Calu3 (cell line): ENCODE results near the gene USP38. TPM values are rescaled to one million over a fixed set of nuclear protein-coding genes. Genes with fewer than 3 reads are reported as not detected.
"Not testable (repeated sequence)": the region's sequence is repeated elsewhere in the genome, so short reads cannot be mapped to it uniquely, and the experiment has no call there.

Experiments
- BruUV-seq: library from RNA; stranded (reverse); fragments of 400-500 nt; replicated peaks from 2 replicates; lab custom pipeline; 2021; lab: Mats Ljungman, UMichigan
- CTCF ChIA-PET: fragments of 300-600 bp; sonication (Branson Sonifier 250); formaldehyde crosslinking; loops from one replicate; lab custom pipeline; 2022; ENCODE audit warnings: antibody characterized with exemption; lab: Charles Lee
- DNase-seq: peaks from one replicate; pipeline ENCODE4 v3.0.0; 2022
- H3K27ac Mint-ChIP-seq: one replicate; pipeline ENCODE4 v1.8.0; 2022; ENCODE audit warnings: mixed read lengths; ENCODE audit not compliant: unreplicated experiment
- H3K27me3 Mint-ChIP-seq: one replicate; pipeline ENCODE4 v1.8.0; 2022; ENCODE audit warnings: mixed read lengths; ENCODE audit not compliant: unreplicated experiment
- H3K36me3 Mint-ChIP-seq: one replicate; pipeline ENCODE4 v1.8.0; 2022; ENCODE audit warnings: mild to moderate bottlenecking, moderate library complexity, mixed read lengths; ENCODE audit not compliant: insufficient read depth, unreplicated experiment
- H3K4me1 Mint-ChIP-seq: one replicate; pipeline ENCODE4 v1.8.0; 2022; ENCODE audit warnings: mild to moderate bottlenecking, low read depth, mixed read lengths; ENCODE audit not compliant: unreplicated experiment
- H3K4me3 Mint-ChIP-seq: one replicate; pipeline ENCODE4 v1.8.0; 2022; ENCODE audit warnings: mild to moderate bottlenecking, low read depth, moderate library complexity, mixed read lengths; ENCODE audit not compliant: unreplicated experiment
- H3K9me3 Mint-ChIP-seq: one replicate; pipeline ENCODE4 v1.8.0; 2022; ENCODE audit warnings: low read depth, mixed read lengths; ENCODE audit not compliant: unreplicated experiment
- CTCF ChIP-seq: fragments of 200-600 bp; IDR thresholded peaks from one replicate; pipeline ENCODE4 v1.8.0; 2022; ENCODE audit warnings: antibody characterized with exemption; ENCODE audit not compliant: unreplicated experiment
- intact Hi-C: fragments of 100-400 bp; cut with micrococcal nuclease; formaldehyde crosslinking; loops from one replicate; pipeline ENCODE4 v1.10.0; 2022; ENCODE audit not compliant: unreplicated experiment
- total RNA-seq: library from RNA; stranded (reverse); gene quantifications from 2 replicates; pipeline ENCODE4 v1.2.3, GENCODE V29; 2022

USP38 gene
- total RNA-seq, 1 experiment from 2014 or later, result 15.9 TPM

- CTCF ChIA-PET, result no interaction called here
Observed at GRCh38 chr4:143156853-143157252, 27.9 kb upstream of the USP38 start.

GRCh38 chr4:143163614-143164013 is 21.1 kb upstream of the USP38 start:
- no peak overlapping the region for H3K4me3 Mint-ChIP-seq
- TF ChIP-seq CTCF, result no peak
- CTCF ChIA-PET, result no interaction called here
- no peak for DNase-seq
- no peak overlapping the region for H3K27ac Mint-ChIP-seq
- no peaks in the 10 kb centered on the region for H3K27me3 Mint-ChIP-seq
- BruUV-seq, result no TSS peak
- intact Hi-C loops, result no loop called here
- H3K36me3 Mint-ChIP-seq, result no peaks in the 10 kb centered on the region
- no peaks in the 10 kb centered on the region for H3K9me3 Mint-ChIP-seq
- no peaks in the 10 kb centered on the region for H3K4me1 Mint-ChIP-seq

More at GRCh38 chr4:143156853-143157252, 27.9 kb upstream of the USP38 start:
- no peak for DNase-seq
- Mint-ChIP-seq H3K36me3 (no peaks in the 10 kb centered on the region), H3K27ac (no peak overlapping the region), H3K4me3 (no peak overlapping the region), H3K27me3 (no peaks in the 10 kb centered on the region), H3K4me1 (no peaks in the 10 kb centered on the region), H3K9me3 (peaks cover 12% of the 10 kb centered on the region)
- intact Hi-C loops, result no loop called here
- no peak for TF ChIP-seq CTCF
- BruUV-seq, result no TSS peak

GRCh38 chr4:143166722-143167121 is 18.0 kb upstream of the USP38 start:
- DNase-seq, H3K4me3 Mint-ChIP-seq, H3K27ac Mint-ChIP-seq, H3K27me3 Mint-ChIP-seq, CTCF ChIA-PET, BruUV-seq, intact Hi-C loops, H3K4me1 Mint-ChIP-seq, H3K36me3 Mint-ChIP-seq, H3K9me3 Mint-ChIP-seq: not testable (repeated sequence)

GRCh38 chr4:143178923-143179322 is 5.8 kb upstream of the USP38 start:
- CTCF ChIA-PET, result interaction anchor here (1.2 to 2.1 kb wide), 2 partner anchors 193 to 296 kb away, joined by 3 to 15 read pairs; no protein-coding TSS in a partner anchor
- peaks cover 2% of the 10 kb centered on the region for H3K9me3 Mint-ChIP-seq
- H3K27me3 Mint-ChIP-seq, result no peaks in the 10 kb centered on the region
- intact Hi-C loops, result loop anchor here (2.0 kb wide), 2 partner anchors 94 to 194 kb away; no protein-coding TSS in a partner anchor
- BruUV-seq, result no TSS peak
- no peak for TF ChIP-seq CTCF
- peak overlapping the region; percentile 35 for H3K4me3 Mint-ChIP-seq
- H3K27ac Mint-ChIP-seq, result peak overlapping the region; percentile 43
- H3K4me1 Mint-ChIP-seq, result peaks cover 17% of the 10 kb centered on the region
- DNase-seq, result peak; percentile 43
- peaks cover 12% of the 10 kb centered on the region for H3K36me3 Mint-ChIP-seq

GRCh38 chr4:143183513-143184216 is 1.1 kb upstream of the USP38 start:
- H3K27ac Mint-ChIP-seq, result peak overlapping the region; percentile 94
- CTCF ChIA-PET, result no interaction called here
- H3K36me3 Mint-ChIP-seq, result peaks cover 44% of the 10 kb centered on the region
- no peak for TF ChIP-seq CTCF
- H3K4me3 Mint-ChIP-seq, result peak overlapping the region; percentile 85
- no TSS peak for BruUV-seq
- no peak for DNase-seq
- no peaks in the 10 kb centered on the region for H3K27me3 Mint-ChIP-seq
- intact Hi-C loops, result no loop called here
- H3K4me1 Mint-ChIP-seq, result peaks cover 22% of the 10 kb centered on the region
- H3K9me3 Mint-ChIP-seq, result no peaks in the 10 kb centered on the region
